OCI-LY7 (cell line): ENCODE measurements around the gene SEC22C. TPM values are rescaled to one million over a fixed set of nuclear protein-coding genes. Genes with fewer than 3 reads are reported as not detected.

ENCODE experiments used
- BruUV-seq: library from RNA; stranded (reverse); fragments of 400-500 nt; replicated peaks from 2 replicates; lab custom pipeline; 2021; lab: Mats Ljungman, UMichigan
- CTCF ChIA-PET: fragments of 300-600 bp; sonication (Branson Sonifier 250); formaldehyde crosslinking; loops from one replicate; lab custom pipeline; 2022; ENCODE audit warnings: antibody characterized with exemption; ENCODE audit not compliant: unreplicated experiment; lab: Charles Lee
- POLR2A ChIA-PET: fragments of 300-600 bp; sonication (Branson Sonifier 250); formaldehyde crosslinking; loops from one replicate; lab custom pipeline; 2022; ENCODE audit warnings: antibody characterized with exemption; lab: Charles Lee
- DNase-seq: peaks from one replicate; pipeline ENCODE4 v3.0.0-alpha.2; 2015; ENCODE audit warnings: low spot score
- H2AFZ ChIP-seq: fragments of 200-600 bp; sonication (generic), shearing (Covaris generic); 2 replicates; pipeline ENCODE4 v1.6.1; 2014; ENCODE audit warnings: mild to moderate bottlenecking, antibody characterized with exemption, low read length, moderate library complexity
- H3K27ac ChIP-seq: fragments of 200-600 bp; sonication (generic); 2 replicates; pipeline ENCODE4 v1.5.1; 2014; ENCODE audit warnings: mixed run types, low read depth, mild to moderate bottlenecking, moderate library complexity, low read length, inconsistent platforms; ENCODE audit not compliant: poor library complexity, severe bottlenecking
- H3K36me3 ChIP-seq: fragments of 200-600 bp; sonication (generic); 2 replicates; pipeline ENCODE4 v1.6.1; 2014; ENCODE audit warnings: mild to moderate bottlenecking, antibody characterized with exemption, low read length, moderate library complexity, mixed read lengths; ENCODE audit not compliant: insufficient read depth
- H3K4me1 ChIP-seq: fragments of 200-600 bp; sonication (generic); 2 replicates; pipeline ENCODE4 v1.5.1; 2014; ENCODE audit warnings: mild to moderate bottlenecking, low read length; ENCODE audit not compliant: insufficient read depth, poor library complexity, severe bottlenecking
- H3K4me2 ChIP-seq: fragments of 200-600 bp; sonication (generic); 2 replicates; pipeline ENCODE4 v1.6.1; 2014; ENCODE audit warnings: mild to moderate bottlenecking, low read length
- H3K4me3 ChIP-seq: fragments of 200-600 bp; sonication (generic); 2 replicates; pipeline ENCODE4 v1.5.1; 2014; ENCODE audit warnings: mild to moderate bottlenecking, low read depth, low read length; ENCODE audit not compliant: poor library complexity, severe bottlenecking
- H3K79me2 ChIP-seq: fragments of 200-600 bp; sonication (generic); 2 replicates; pipeline ENCODE4 v1.6.1; 2016; ENCODE audit warnings: low read depth, mild to moderate bottlenecking, low read length, moderate library complexity, mixed read lengths; ENCODE audit not compliant: insufficient read depth
- H3K9me2 ChIP-seq: fragments of 200-600 bp; sonication (generic); 2 replicates; pipeline ENCODE4 v1.6.1; 2016; ENCODE audit warnings: mild to moderate bottlenecking, low read length, mixed read lengths; ENCODE audit not compliant: insufficient read depth
- H3K9me3 ChIP-seq: fragments of 200-600 bp; sonication (generic); 2 replicates; pipeline ENCODE4 v1.6.1; 2014; ENCODE audit warnings: mild to moderate bottlenecking, mixed run types, low read length, mixed read lengths
- H4K20me1 ChIP-seq: fragments of 200-600 bp; sonication (generic); 2 replicates; pipeline ENCODE4 v1.6.1; 2014; ENCODE audit warnings: mild to moderate bottlenecking, antibody characterized with exemption, low read length, moderate library complexity, mixed read lengths; ENCODE audit not compliant: insufficient read depth
- CTCF ChIP-seq: fragments of 200-600 bp; sonication (generic); conservative IDR thresholded peaks from 2 replicates; pipeline ENCODE4 v1.5.1; 2014; ENCODE audit warnings: mild to moderate bottlenecking, antibody characterized with exemption, low read length, moderate library complexity, mixed read lengths
- EZH2phosphoT487 ChIP-seq: fragments of 200-600 bp; sonication (generic); IDR thresholded peaks from 2 replicates; pipeline ENCODE4 v1.6.1; 2018; ENCODE audit warnings: low read depth, borderline replicate concordance, mild to moderate bottlenecking, mixed run types, antibody characterized with exemption, low read length, moderate library complexity, mixed read lengths
- intact Hi-C: fragments of 100-400 bp; cut with micrococcal nuclease; formaldehyde crosslinking; loops from one replicate; pipeline ENCODE4 v1.10.0; 2022; ENCODE audit not compliant: unreplicated experiment
- total RNA-seq, 2 experiments: library from RNA; depleted of rRNA in 1 of 2; stranded (reverse); fragments of >200 nt in 1 of 2; shearing (Covaris generic) in 1 of 2; gene quantifications; 2 replicates each; pipeline ENCODE4 v1.2.3, GENCODE V29; 2014 to 2022

Gene SEC22C
- total RNA-seq, 2 experiments from 2014 or later = 33.0 to 36.2 TPM

DNA sequence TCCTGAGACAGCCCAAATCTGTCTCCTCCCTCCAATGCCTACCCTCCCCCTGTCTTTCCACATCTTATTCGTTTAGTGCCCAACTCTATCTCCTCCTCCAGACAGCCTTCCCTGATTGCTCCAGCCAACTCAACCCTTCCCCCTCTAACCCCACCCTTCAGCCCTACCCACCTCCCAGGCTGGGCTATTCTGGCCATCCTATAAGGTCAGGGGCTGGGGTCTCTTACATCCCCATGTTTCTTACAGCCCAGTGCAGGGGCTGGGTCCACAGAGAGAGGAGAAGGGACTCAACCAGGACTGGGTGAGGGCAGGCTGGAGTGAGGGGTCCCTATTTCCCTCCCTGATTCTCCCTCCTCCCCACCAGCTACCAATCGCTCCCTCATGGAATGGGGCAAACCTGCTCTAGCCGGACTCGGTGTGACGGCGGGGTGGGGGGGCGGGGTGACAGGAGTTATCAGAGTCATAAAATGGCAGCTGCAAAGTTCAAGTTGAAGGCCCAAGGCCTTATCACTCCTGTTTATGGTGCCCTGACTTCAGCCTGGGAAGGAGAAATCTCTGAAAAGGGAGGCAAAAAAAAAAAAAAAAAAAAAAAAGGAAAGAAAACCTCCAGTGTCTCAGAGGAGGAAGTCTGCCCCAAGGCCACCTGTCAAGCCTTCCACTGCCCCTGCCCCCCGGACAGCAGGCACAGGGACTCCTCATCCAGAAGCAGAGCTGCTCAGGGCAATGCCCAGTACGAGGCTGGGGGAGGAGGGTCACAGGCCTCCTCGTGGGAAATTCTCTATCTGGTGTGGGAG is 77.2 kb downstream of the SEC22C start:
- no peak overlapping the region for H3K27ac ChIP-seq
- intact Hi-C loops = loop anchor here (5.0 kb wide), 1 partner anchor 38 kb away; no protein-coding TSS in a partner anchor
- no TSS peak for BruUV-seq

DNA sequence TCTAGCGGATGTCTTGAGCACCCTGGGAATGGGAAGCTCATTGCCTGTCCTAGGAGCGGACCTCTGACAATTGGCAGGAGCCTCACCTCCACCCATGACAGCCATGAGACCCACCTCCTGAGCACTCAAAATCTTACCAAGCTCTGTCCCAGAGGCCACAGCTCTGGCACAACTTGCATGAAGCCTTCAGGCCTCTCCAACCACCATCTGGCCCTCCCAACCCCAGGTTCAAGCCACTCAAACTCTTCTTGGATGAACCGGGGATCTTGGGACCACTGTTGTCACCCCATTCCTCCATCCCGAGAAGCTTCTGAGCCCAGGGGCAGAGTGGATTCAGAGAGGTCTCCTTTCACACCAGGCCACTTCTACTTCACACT is 77.8 kb downstream of the SEC22C start:
- no peak overlapping the region for H2AFZ ChIP-seq
- TF ChIP-seq CTCF (no peak), EZH2phosphoT487 (no peak)
- no peaks in the 10 kb centered on the region for H3K36me3 ChIP-seq
- H4K20me1 ChIP-seq = no peaks in the 10 kb centered on the region
- no peaks in the 10 kb centered on the region for H3K79me2 ChIP-seq
- intact Hi-C loops = loop anchor here (5.0 kb wide), 1 partner anchor 38 kb away; no protein-coding TSS in a partner anchor
- no TSS peak for BruUV-seq
- POLR2A ChIA-PET = no interaction called here
- no peak overlapping the region for H3K4me2 ChIP-seq
- no peaks in the 10 kb centered on the region for H3K9me3 ChIP-seq
- H3K9me2 ChIP-seq = no peaks in the 10 kb centered on the region
- no peak for DNase-seq
- H3K27ac ChIP-seq = no peak overlapping the region
- CTCF ChIA-PET = interaction anchor here (0.7 kb wide), 1 partner anchor 14 kb away, joined by 3 read pairs; no protein-coding TSS in a partner anchor
- no peak overlapping the region for H3K4me3 ChIP-seq
- H3K4me1 ChIP-seq = peaks cover 16% of the 10 kb centered on the region

More for the DNA sequence above, 77.2 kb downstream of the SEC22C start:
- no peaks in the 10 kb centered on the region for H4K20me1 ChIP-seq
- ChIA-PET CTCF (no interaction called here), POLR2A (no interaction called here)
- H3K4me1 ChIP-seq = peaks cover 16% of the 10 kb centered on the region
- no peak overlapping the region for H3K4me2 ChIP-seq
- H3K4me3 ChIP-seq = no peak overlapping the region
- no peaks in the 10 kb centered on the region for H3K9me2 ChIP-seq
- H3K79me2 ChIP-seq = no peaks in the 10 kb centered on the region
- no peaks in the 10 kb centered on the region for H3K9me3 ChIP-seq
- no peaks in the 10 kb centered on the region for H3K36me3 ChIP-seq
- no peak overlapping the region for H2AFZ ChIP-seq
- no peak for DNase-seq
- TF ChIP-seq CTCF (no peak), EZH2phosphoT487 (no peak)
